Measurements from ENCODE around the gene RSBN1. TPM values are rescaled to one million over a fixed set of nuclear protein-coding genes. Genes with fewer than 3 reads are reported as not detected.

RSBN1 gene
- total and polyA plus RNA-seq, 10 of the 15 experiments (the other 5 are each of a cell fraction or from before 2014, with no cell fraction given), result 2.9 to 26.8 (median 11.5) TPM

DNA sequence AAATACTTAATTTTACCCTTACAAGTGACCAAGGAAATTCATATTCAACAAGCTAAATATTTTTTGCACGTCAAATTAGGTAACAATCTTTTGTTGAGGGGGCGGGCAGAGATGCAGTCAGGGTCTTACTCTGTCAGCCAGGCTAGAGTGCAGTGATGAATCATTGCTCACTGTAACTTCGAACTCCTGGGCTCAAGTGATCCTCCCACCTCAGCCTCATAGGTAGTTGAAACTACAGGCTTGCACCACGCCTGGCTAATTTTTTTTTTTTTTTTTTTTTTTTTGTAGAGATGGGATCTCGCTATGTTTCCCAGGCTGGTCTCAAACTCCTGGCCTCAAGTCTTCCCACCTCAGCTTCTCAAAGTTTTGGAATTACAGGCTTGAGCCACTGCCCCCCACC lies 79.5 kb downstream of the RSBN1 start:
- intact Hi-C loops (cut with micrococcal nuclease; ENCODE audit: unreplicated experiment) (no loop called here), in situ Hi-C loops (cut with MboI) (no loop called here)
- H4K20me1 ChIP-seq (ENCODE audit: control insufficient read depth, insufficient read depth), result no peaks in the 10 kb centered on the region
- ATAC-seq, result no peak
- H3K9me3 ChIP-seq (replicated peaks; ENCODE audit: control insufficient read depth, insufficient read depth, low read length), result no peaks in the 10 kb centered on the region
- CTCF ChIA-PET, result interaction anchor here (1.3 kb wide), 1 partner anchor 10 kb away, joined by 4 read pairs; no protein-coding TSS in a partner anchor
- no peaks in the 10 kb centered on the region for H3K79me2 ChIP-seq (ENCODE audit: control insufficient read depth, insufficient read depth, low read length)
- no peak for FAIRE-seq
- H2AFZ ChIP-seq (ENCODE audit: control insufficient read depth, low read depth, low read length), result no peak overlapping the region
- H3K4me2 ChIP-seq (ENCODE audit: control insufficient read depth, insufficient read depth), result no peak overlapping the region
- POLR2A ChIA-PET, result interaction anchor here (0.6 kb wide), 1 partner anchor 214 kb away, joined by 4 read pairs; no protein-coding TSS in a partner anchor
- BruUV-seq (replicated peaks), result no TSS peak
- no peaks in the 10 kb centered on the region for H3K4me1 ChIP-seq (ENCODE audit: control insufficient read depth, insufficient read depth, low read length)
- RAD21 ChIA-PET (ENCODE audit: unreplicated experiment), result interaction anchor here (0.6 kb wide), 1 partner anchor 20 kb away, joined by 3 read pairs; no protein-coding TSS in a partner anchor
- H3K9ac ChIP-seq (ENCODE audit: control insufficient read depth, insufficient read depth, low read length), result no peak overlapping the region
- peaks cover 0 to 8% of the 10 kb centered on the region in 2 experiments; a peak in 3 of 4 replicates for H3K36me3 ChIP-seq (ENCODE audit: control insufficient read depth in 2 of 2, insufficient read depth in 2 of 2, low read length in 1 of 2)
- H3K27ac ChIP-seq (ENCODE audit: control insufficient read depth, insufficient read depth), result no peak overlapping the region
- 82% methylated on average over 4 of the region's 5 CpGs for WGBS (ENCODE audit: insufficient coverage, insufficient replicate concordance, low lambda C conversion rate, missing lambda C conversion rate)
- H3K27me3 ChIP-seq (replicated peaks in 1 of 2; ENCODE audit: control insufficient read depth in 2 of 2, insufficient read depth in 2 of 2, low read length in 1 of 2), result no peaks in the 10 kb centered on the region
- TF ChIP-seq, protein P1, sequence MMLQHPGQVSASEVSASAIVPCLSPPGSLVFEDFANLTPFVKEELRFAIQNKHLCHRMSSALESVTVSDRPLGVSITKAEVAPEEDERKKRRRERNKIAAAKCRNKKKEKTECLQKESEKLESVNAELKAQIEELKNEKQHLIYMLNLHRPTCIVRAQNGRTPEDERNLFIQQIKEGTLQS (IDR thresholded peaks at IDR 0.05; ENCODE audit: borderline replicate concordance, extremely low read depth, low read depth, low read length), result no peak
- TF ChIP-seq, protein P2, sequence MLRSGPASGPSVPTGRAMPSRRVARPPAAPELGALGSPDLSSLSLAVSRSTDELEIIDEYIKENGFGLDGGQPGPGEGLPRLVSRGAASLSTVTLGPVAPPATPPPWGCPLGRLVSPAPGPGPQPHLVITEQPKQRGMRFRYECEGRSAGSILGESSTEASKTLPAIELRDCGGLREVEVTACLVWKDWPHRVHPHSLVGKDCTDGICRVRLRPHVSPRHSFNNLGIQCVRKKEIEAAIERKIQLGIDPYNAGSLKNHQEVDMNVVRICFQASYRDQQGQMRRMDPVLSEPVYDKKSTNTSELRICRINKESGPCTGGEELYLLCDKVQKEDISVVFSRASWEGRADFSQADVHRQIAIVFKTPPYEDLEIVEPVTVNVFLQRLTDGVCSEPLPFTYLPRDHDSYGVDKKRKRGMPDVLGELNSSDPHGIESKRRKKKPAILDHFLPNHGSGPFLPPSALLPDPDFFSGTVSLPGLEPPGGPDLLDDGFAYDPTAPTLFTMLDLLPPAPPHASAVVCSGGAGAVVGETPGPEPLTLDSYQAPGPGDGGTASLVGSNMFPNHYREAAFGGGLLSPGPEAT (IDR thresholded peaks at IDR 0.05; ENCODE audit: low read depth), result no peak
- TF ChIP-seq GATAD2B (conservative IDR thresholded peaks at IDR 0.05; ENCODE audit: low read depth), result no peak
- TF ChIP-seq IKZF2 (IDR thresholded peaks at IDR 0.05), result no peak
- no peak for TF ChIP-seq JUNB (IDR thresholded peaks at IDR 0.05)
- TF ChIP-seq HCFC1 (IDR thresholded peaks at IDR 0.05; ENCODE audit: low read length), result no peak
- no peak for TF ChIP-seq POLR2AphosphoS5 (IDR thresholded peaks at IDR 0.05; ENCODE audit: low read length)
- no peak for TF ChIP-seq GABPA (IDR thresholded peaks at IDR 0.05; ENCODE audit: low read depth)
- no peak for TF ChIP-seq JUND (IDR thresholded peaks at IDR 0.05; ENCODE audit: low read depth, low read length)
- TF ChIP-seq CHD1 (IDR thresholded peaks at IDR 0.05; ENCODE audit: low read depth, low read length), result no peak
- TF ChIP-seq CHD2 (IDR thresholded peaks at IDR 0.05; ENCODE audit: borderline replicate concordance, low read depth, low read length), result no peak
- no peak for TF ChIP-seq BCL11A (IDR thresholded peaks at IDR 0.05; ENCODE audit: low read depth, low read length)
- no peak for TF ChIP-seq WRNIP1 (IDR thresholded peaks at IDR 0.05; ENCODE audit: borderline replicate concordance, low read depth, low read length)
- TF ChIP-seq CREB1 (IDR thresholded peaks at IDR 0.05; ENCODE audit: low read depth), result no peak
- TF ChIP-seq PBX3 (IDR thresholded peaks at IDR 0.05; ENCODE audit: insufficient replicate concordance, low read depth, low read length), result no peak
- no peak for TF ChIP-seq ZBTB11 (CRISPR knock-in tag; IDR thresholded peaks at IDR 0.05)
- no peak for TF ChIP-seq RAD21 (IDR thresholded peaks at IDR 0.05; ENCODE audit: insufficient read depth, low read depth, low read length)
- no peak for TF ChIP-seq ZNF207 (IDR thresholded peaks at IDR 0.05; ENCODE audit: borderline replicate concordance)
- TF ChIP-seq BHLHE40 (IDR thresholded peaks at IDR 0.05; ENCODE audit: borderline replicate concordance in 1 of 2, low read depth in 2 of 2, low read length in 1 of 2), result no peak
- TF ChIP-seq FOXK2 (IDR thresholded peaks at IDR 0.05), result no peak
- no peak overlapping the region for H3K4me3 ChIP-seq
- SMC1A ChIA-PET (ENCODE audit: uncharacterized antibody, unreplicated experiment), result no interaction called here
- DNase-seq (ENCODE audit: low read depth, low spot score), result no peak

All from GM12878 (cell line).